Nephron (organoid): ENCODE results near the gene CGNL1.

Source experiments
- H3K27ac Mint-ChIP-seq, 3 experiments: 2 replicates each; pipeline ENCODE4 v1.8.0; 2020; ENCODE audit warnings: mixed read lengths in 3 of 3, mild to moderate bottlenecking in 2 of 3, moderate library complexity in 1 of 3
- H3K27me3 Mint-ChIP-seq: 2 replicates; pipeline ENCODE4 v1.8.0; 2021; ENCODE audit warnings: low read depth, mild to moderate bottlenecking, moderate library complexity, mixed read lengths
- H3K36me3 Mint-ChIP-seq: 2 replicates; pipeline ENCODE4 v1.8.0; 2020; ENCODE audit warnings: low read depth, mixed read lengths
- H3K4me1 Mint-ChIP-seq: 2 replicates; pipeline ENCODE4 v1.8.0; 2020; ENCODE audit warnings: mixed read lengths
- H3K4me3 Mint-ChIP-seq, 3 experiments: 2 replicates each; pipeline ENCODE4 v1.8.0; 2020; ENCODE audit warnings: mild to moderate bottlenecking in 3 of 3, mixed read lengths in 3 of 3, moderate library complexity in 2 of 3
- H3K9me3 Mint-ChIP-seq: 2 replicates; pipeline ENCODE4 v1.8.0; 2020; ENCODE audit warnings: mixed read lengths
- CTCF ChIP-seq, 3 experiments: fragments of 200-600 bp; sonication (generic); IDR thresholded peaks; one replicate each; pipeline ENCODE4 v1.5.0; 2021; ENCODE audit warnings: antibody characterized with exemption in 3 of 3; ENCODE audit not compliant: unreplicated experiment in 3 of 3

The CGNL1 gene

GRCh38 chr15:57375827-57376695 is at the start of gene CGNL1:
TSS of gene CGNL1 (plus strand) at chr15:57376505. CDS start at chr15:57438000, 61,495 bp downstream.
- peak within 1 kb of the TSS; percentile 71 to 92 (median 78) for H3K27ac Mint-ChIP-seq
- peak within 1 kb of the TSS; percentile 89 to 90 (median 90) for H3K4me3 Mint-ChIP-seq
- H3K27me3 Mint-ChIP-seq: peaks cover 26% of the 10 kb centered on the region
- no peak for TF ChIP-seq CTCF (IDR thresholded peaks at IDR 0.05; ENCODE audit: unreplicated experiment in 3 of 3)
- H3K9me3 Mint-ChIP-seq: no peaks in the 10 kb centered on the region
- H3K36me3 Mint-ChIP-seq: no peaks in the 10 kb centered on the region
- H3K4me1 Mint-ChIP-seq: peaks cover 24% of the 10 kb centered on the region

- H3K36me3 Mint-ChIP-seq: no peaks in the 10 kb centered on the region
- TF ChIP-seq CTCF (IDR thresholded peaks at IDR 0.05; ENCODE audit: unreplicated experiment in 3 of 3): no peak
- H3K27ac Mint-ChIP-seq: no peak overlapping the region
- peaks cover 21% of the 10 kb centered on the region for H3K27me3 Mint-ChIP-seq
- H3K4me1 Mint-ChIP-seq: peaks cover 45% of the 10 kb centered on the region
- H3K9me3 Mint-ChIP-seq: no peaks in the 10 kb centered on the region
- no peak overlapping the region for H3K4me3 Mint-ChIP-seq
Measured at GRCh38 chr15:57327985-57328471, 48.3 kb upstream of the CGNL1 start.

- Mint-ChIP-seq H3K4me3 (no peak overlapping the region), H3K27me3 (peaks cover 25% of the 10 kb centered on the region)
- TF ChIP-seq CTCF (IDR thresholded peaks at IDR 0.05; ENCODE audit: unreplicated experiment in 3 of 3): no peak
Measured at GRCh38 chr15:57328479-57328878, 47.8 kb upstream of the CGNL1 start.

GRCh38 chr15:57328897-57329296 is 47.4 kb upstream of the CGNL1 start:
- H3K4me3 Mint-ChIP-seq: no peak overlapping the region

More at GRCh38 chr15:57328479-57328878, 47.8 kb upstream of the CGNL1 start:
- peaks cover 45% of the 10 kb centered on the region for H3K4me1 Mint-ChIP-seq
- H3K9me3 Mint-ChIP-seq: no peaks in the 10 kb centered on the region
- H3K27ac Mint-ChIP-seq: no peak overlapping the region
- H3K36me3 Mint-ChIP-seq: no peaks in the 10 kb centered on the region

GRCh38 chr15:57329582-57330367 is 46.5 kb upstream of the CGNL1 start:
- no peak for TF ChIP-seq CTCF (IDR thresholded peaks at IDR 0.05; ENCODE audit: unreplicated experiment in 3 of 3)
- Mint-ChIP-seq H3K36me3 (no peaks in the 10 kb centered on the region), H3K4me1 (peaks cover 44% of the 10 kb centered on the region), H3K9me3 (no peaks in the 10 kb centered on the region), H3K4me3 (no peak overlapping the region), H3K27me3 (peaks cover 25% of the 10 kb centered on the region), H3K27ac (no peak overlapping the region)

More at GRCh38 chr15:57328897-57329296, 47.4 kb upstream of the CGNL1 start:
- Mint-ChIP-seq H3K27me3 (peaks cover 25% of the 10 kb centered on the region), H3K36me3 (no peaks in the 10 kb centered on the region), H3K27ac (no peak overlapping the region), H3K9me3 (no peaks in the 10 kb centered on the region), H3K4me1 (peaks cover 45% of the 10 kb centered on the region)
- TF ChIP-seq CTCF (IDR thresholded peaks at IDR 0.05; ENCODE audit: unreplicated experiment in 3 of 3): no peak
